Esophagus muscularis mucosa (tissue), 4 donors: ENCODE results near the gene ZNF821. TPM values are rescaled to one million over a fixed set of nuclear protein-coding genes. Genes with fewer than 3 reads are reported as not detected.

Experiments
- DNase-seq: peaks from one replicate; pipeline ENCODE4 v3.0.0-alpha.2; 2017; ENCODE audit errors: extremely low spot score
- H3K27ac ChIP-seq, 4 donors: fragments of 200-600 bp; sonication (generic); replicated peaks in 1 of 4; 1 replicate in 3 of 4; 2 replicates in 1 of 4; pipeline ENCODE4 v1.5.1; 2016 to 2019; ENCODE audit warnings: mild to moderate bottlenecking in 1 of 4
- H3K27me3 ChIP-seq, 4 donors: fragments of 200-600 bp; sonication (generic); one replicate each; pipeline versions ENCODE4 v1.5.1 to v1.6.0; 2016 to 2019
- H3K36me3 ChIP-seq, 4 donors: fragments of 200-600 bp; sonication (generic); one replicate each; pipeline ENCODE4 v1.5.1; 2016 to 2019
- H3K4me1 ChIP-seq, 4 donors: fragments of 200-600 bp; sonication (generic); one replicate each; pipeline ENCODE4 v1.5.1; 2016 to 2019
- H3K4me3 ChIP-seq, 4 donors: fragments of 200-600 bp; sonication (generic); 1 replicate in 2 of 4; 2 replicates in 2 of 4; pipeline ENCODE4 v1.5.1; 2016 to 2019; ENCODE audit warnings: mild to moderate bottlenecking in 4 of 4, moderate library complexity in 1 of 4
- H3K9me3 ChIP-seq, 4 donors: fragments of 200-600 bp; sonication (generic); 1 replicate in 3 of 4; 2 replicates in 1 of 4; pipeline ENCODE4 v1.5.1; 2016 to 2019
- CTCF ChIP-seq, 3 experiments: fragments of 200-600 bp in 2 of 3; fragments of 450-650 bp in 1 of 3; sonication (generic) in 2 of 3; IDR thresholded peaks; one replicate each; pipeline ENCODE4 v1.5.1; 2017 to 2019; ENCODE audit warnings: antibody characterized with exemption in 3 of 3, mild to moderate bottlenecking in 2 of 3, moderate library complexity in 1 of 3
- EP300 ChIP-seq: sonication (generic); formaldehyde crosslinking; IDR thresholded peaks from one replicate; pipeline ENCODE4 v1.6.1; 2017; ENCODE audit warnings: antibody characterized with exemption
- POLR2A ChIP-seq: fragments of 450-650 bp; IDR thresholded peaks from one replicate; pipeline ENCODE4 v1.6.1; 2017; ENCODE audit warnings: antibody characterized with exemption, moderate library complexity, mild to moderate bottlenecking, low read depth
- POLR2AphosphoS5 ChIP-seq, 2 donors: sonication (generic); formaldehyde crosslinking; IDR thresholded peaks; one replicate each; pipeline ENCODE4 v1.6.1; 2017; ENCODE audit warnings: antibody characterized with exemption in 2 of 2
- WGBS: methylation state at CpG from one replicate; pipeline ENCODE4 v1.1.5; 2018; 5-methylcytosine and 5-hydroxymethylcytosine counted together
- intact Hi-C: fragments of 100-400 bp; cut with DNase I; formaldehyde crosslinking; loops from one replicate; pipeline ENCODE4 v1.15.1; 2023
- total RNA-seq, 4 donors: library from RNA; depleted of rRNA; stranded (reverse); fragments of >200 nt; gene quantifications; one replicate each; pipeline versions ENCODE4 v1.1.0 to v1.2.1, GENCODE V29; 2016

Gene ZNF821
- total RNA-seq, 4 donors from 2014 or later: 2.1 to 6.5 (median 5.9) TPM

GRCh38 chr16:71896764-71897368 is 12.9 kb upstream of the ZNF821 start:
- Histone ChIP-seq H3K4me1 (peaks cover 47 to 63% (median 62%) of the 10 kb centered on the region in 4 donors), H3K27ac (peak overlapping the region in 3 of 4 donors; percentile 91 to 99 (median 93)), H3K4me3 (peak overlapping the region; percentile 80 to 94 (median 90)), H3K36me3 (no peaks in the 10 kb centered on the region), H3K27me3 (no peaks in the 10 kb centered on the region), H3K9me3 (no peaks in the 10 kb centered on the region)
- no peak for DNase-seq
- TF ChIP-seq POLR2A (no peak), CTCF (IDR thresholded peaks at IDR 0.05) (no peak)
- 56% methylated on average over 15 of the region's 15 CpGs for WGBS
- intact Hi-C loops: loop anchor here (5.0 kb wide), 2 partner anchors 65 to 90 kb away; partner anchors contain the start of gene AP1G1

DNA sequence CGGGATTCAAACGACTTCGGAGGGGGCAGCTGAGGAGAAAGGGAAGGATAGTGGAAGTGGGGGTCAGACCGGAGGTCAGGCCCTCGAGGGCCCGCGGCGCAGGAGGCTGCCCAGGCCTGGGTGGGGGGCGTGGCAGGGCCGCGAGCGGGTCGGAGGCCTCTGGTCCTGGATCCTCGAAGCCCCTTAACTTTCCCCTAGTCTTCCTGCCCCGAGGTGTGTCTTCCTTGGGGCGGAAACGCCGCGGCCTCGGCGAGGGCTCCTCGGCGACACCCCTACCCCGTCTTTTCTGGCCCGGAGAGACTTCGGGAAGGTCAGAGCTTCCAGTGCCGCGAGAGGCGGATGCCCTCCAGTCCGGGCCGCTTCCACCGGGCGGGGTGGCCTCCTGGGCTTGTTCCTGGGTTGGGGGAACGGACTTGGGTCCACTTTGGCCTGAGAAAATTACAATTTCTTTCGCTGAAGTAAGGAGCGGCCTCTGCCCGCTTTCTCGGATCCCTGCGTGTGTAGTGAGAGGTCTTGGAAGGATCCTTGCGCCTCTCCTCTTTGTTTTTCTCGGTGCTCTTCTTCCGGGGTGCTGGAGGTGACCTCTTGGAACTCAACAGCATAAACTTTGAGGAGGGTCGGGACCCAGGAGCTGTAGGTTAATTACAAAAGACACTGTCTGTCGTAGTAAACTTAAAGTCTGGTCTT is 11.8 kb upstream of the ZNF821 start:
- H3K4me1 ChIP-seq: peaks cover 46 to 54% (median 53%) of the 10 kb centered on the region in 4 donors
- H3K4me3 ChIP-seq: peak overlapping the region; percentile 80 to 94 (median 90)
- intact Hi-C loops: loop anchor here (5.0 kb wide), 2 partner anchors 66 to 89 kb away; partner anchors contain the start of gene AP1G1
- TF ChIP-seq POLR2AphosphoS5 (IDR thresholded peaks at IDR 0.05): no peak
- TF ChIP-seq POLR2A: no peak
- TF ChIP-seq CTCF (IDR thresholded peaks at IDR 0.05): no peak
- TF ChIP-seq EP300: no peak
- peak overlapping the region; percentile 91 to 99 (median 96) for H3K27ac ChIP-seq
- no peaks in the 10 kb centered on the region for H3K36me3 ChIP-seq
- no peaks in the 10 kb centered on the region for H3K27me3 ChIP-seq
- no peak for DNase-seq
- under 1% methylated on average over 24 of the region's 44 CpGs for WGBS
- no peaks in the 10 kb centered on the region for H3K9me3 ChIP-seq

DNA sequence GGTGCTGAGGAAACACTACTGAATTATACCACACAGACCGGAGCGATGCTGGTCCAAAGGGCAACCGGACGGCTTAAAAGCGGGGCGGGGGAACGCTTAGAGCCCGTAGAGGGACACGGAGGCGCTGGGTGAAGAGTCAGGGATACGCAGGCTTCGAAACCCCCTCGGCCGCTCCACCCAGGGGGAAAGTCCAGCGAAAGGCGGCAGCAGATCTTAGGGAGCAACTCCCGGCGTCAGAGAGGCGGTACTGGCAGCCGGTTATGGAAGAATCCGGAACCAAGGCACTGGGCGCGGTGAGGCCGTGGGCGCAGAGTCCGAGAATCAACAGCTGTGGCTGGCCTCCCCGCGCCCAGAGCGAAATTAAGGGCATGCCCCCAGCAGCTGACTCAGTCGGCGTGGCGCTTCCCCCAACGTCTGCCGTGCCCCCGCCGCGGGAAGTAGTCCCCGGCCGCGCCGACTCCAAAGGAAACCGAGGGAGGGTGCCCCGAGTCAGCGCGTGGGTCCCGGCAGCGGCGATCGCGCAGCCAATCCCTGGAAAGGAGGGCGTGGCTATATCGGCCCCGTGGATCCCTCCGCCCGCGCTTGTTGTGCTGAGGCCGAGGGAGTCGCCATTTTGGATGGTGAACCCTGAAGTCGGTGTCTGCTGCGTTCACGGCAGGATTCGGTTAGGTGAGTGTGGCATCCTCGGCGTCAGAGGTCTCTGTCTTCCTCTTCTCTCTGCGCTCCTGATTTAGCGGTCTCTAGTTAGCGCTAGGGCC is 11.1 kb upstream of the ZNF821 start, which contains the start of gene IST1:
Gene IST1 (plus strand): TSS at position 611 of the 758 bp plus-strand sequence. CDS start 20,110 bp downstream, outside the sequence.
- 0% methylated on average over 14 of the region's 67 CpGs for WGBS
- no peak for TF ChIP-seq EP300
- TF ChIP-seq POLR2AphosphoS5 (IDR thresholded peaks at IDR 0.05): peak; percentile 96 to 97
- peak in 1 of 3 experiments; percentile 1 for TF ChIP-seq CTCF (IDR thresholded peaks at IDR 0.05)
- peak; percentile 56 for TF ChIP-seq POLR2A
- no peaks in the 10 kb centered on the region for H3K9me3 ChIP-seq
- H3K4me1 ChIP-seq: peaks cover 39 to 47% (median 46%) of the 10 kb centered on the region in 4 donors
- DNase-seq: peak; percentile 99
- H3K27ac ChIP-seq: peak within 1 kb of the TSS; percentile 91 to 99 (median 96)
- H3K4me3 ChIP-seq: peak within 1 kb of the TSS; percentile 80 to 94 (median 90)
- H3K27me3 ChIP-seq: no peaks in the 10 kb centered on the region
- H3K36me3 ChIP-seq: no peaks in the 10 kb centered on the region
- intact Hi-C loops: loop anchor here (5.0 kb wide), 3 partner anchors 32 to 88 kb away; partner anchors contain the start of gene AP1G1

GRCh38 chr16:71894229-71894920 is 10.4 kb upstream of the ZNF821 start:
- Histone ChIP-seq H3K36me3 (no peaks in the 10 kb centered on the region), H3K4me1 (peaks cover 32 to 40% (median 38%) of the 10 kb centered on the region in 4 donors), H3K9me3 (no peaks in the 10 kb centered on the region), H3K27me3 (no peaks in the 10 kb centered on the region), H3K4me3 (peak overlapping the region; percentile 80 to 94 (median 90)), H3K27ac (peak overlapping the region; percentile 91 to 99 (median 96))
- DNase-seq: no peak
- intact Hi-C loops: loop anchor here (5.0 kb wide), 1 partner anchor 33 kb away; no protein-coding TSS in a partner anchor
- WGBS: under 1% methylated on average over 31 of the region's 31 CpGs
- TF ChIP-seq POLR2AphosphoS5 (IDR thresholded peaks at IDR 0.05) (peak; percentile 18 to 67), EP300 (no peak), CTCF (IDR thresholded peaks at IDR 0.05) (peak in 1 of 3 experiments; percentile 16), POLR2A (no peak)
